NCI-H2081 (cell line): Measurements from ENCODE around the gene CUBN.

Experiments
- DNase-seq, 2 experiments: peaks; one replicate each; lab custom pipeline; 2025; lab: John Stamatoyannopoulos, UW

Gene CUBN

DNA sequence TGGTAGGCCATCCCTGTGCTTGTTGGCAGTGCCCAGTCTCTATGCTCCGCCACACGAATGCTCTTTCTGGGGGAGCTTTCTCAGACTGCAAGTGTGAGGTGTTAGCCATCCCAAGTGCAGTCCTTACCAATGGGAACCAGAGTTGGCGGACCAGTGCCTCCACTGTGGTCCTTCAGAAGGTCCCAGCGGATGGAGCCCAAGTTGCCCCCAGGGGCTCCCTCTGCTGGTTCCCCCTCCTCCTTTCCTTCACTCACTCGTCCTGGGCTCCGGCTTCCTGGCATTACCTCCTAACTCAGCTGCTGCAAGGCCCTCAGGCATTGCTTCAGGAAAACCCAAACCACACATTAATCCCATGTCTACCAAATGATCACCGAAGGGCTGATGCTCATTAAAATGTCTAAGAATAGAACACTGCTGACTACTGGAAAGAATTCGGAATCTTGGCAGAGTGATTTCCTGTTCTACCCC lies 139.8 kb downstream of the CUBN start:
- DNase-seq = no peak

- no peak for DNase-seq
Observed at GRCh38 chr10:16988900-16989299, 140.7 kb downstream of the CUBN start.

DNA sequence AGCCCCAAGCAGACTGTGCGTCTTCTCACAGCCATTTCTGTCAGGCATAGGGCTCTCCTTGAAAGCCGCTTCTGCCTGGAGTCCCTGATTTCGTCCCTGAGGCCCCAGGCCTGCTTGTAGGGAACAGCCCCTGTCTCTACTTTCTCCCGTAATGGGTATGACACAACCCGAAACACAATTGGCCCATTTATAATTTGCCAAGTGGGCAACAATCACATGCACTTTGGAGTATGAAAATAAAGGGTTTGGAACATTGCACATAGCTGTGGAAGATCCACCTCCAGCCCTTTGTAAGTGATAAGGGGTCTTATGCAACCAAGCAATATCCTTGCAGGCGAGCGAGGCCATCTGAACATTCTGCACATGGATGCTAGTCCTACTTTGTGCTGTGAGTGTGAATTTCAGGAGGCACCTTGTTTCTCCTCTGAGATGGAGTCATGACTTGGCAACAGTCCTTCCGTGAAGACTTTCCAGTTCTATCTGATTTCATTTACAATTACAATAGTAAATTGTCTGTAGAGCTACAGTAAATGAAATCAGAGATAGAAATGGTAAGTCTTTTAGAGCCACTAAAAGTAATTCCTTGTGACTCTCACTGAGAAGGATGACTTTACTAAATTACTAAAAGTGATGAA lies 141.5 kb downstream of the CUBN start:
- DNase-seq = no peak

GRCh38 chr10:16987206-16987621 lies 142.4 kb downstream of the CUBN start:
- no peak for DNase-seq

DNA sequence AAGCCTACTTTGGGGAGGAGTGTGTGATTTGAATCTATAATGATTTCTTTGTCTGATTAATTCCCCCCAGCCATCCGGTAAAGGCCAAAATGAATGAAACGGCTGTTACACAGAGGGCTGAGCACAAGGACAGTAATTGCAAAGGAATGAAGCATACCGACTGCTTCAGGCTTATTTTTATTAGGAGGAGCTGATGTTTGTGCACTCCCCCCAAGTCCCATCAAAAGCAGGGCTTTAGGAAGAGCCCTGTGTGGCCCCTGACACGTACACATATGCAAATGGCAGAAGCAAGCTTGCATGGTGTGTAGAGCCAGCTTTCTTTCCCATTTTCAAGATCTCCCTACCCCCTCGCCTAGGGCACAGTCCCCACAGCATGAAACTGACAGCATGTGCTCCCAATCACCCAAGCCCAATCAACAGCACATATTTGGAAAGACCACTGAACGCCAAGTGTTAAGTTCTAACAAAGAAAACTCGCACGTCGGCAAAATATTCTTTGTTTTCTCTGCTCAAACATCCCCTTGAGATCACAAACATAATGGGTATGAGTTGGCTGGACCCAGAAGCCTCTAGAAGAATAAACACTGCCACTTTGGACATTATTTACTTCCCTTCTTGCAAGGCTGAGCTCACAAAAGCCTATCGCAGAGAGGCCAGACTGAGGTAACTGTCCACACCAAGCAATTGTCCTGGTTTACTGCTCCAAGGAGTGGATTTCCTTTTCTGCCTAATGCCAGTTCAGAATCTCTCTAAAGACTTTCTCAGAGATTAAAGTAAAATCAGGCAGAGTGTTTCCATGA lies 143.0 kb downstream of the CUBN start:
- DNase-seq = no peak

DNA sequence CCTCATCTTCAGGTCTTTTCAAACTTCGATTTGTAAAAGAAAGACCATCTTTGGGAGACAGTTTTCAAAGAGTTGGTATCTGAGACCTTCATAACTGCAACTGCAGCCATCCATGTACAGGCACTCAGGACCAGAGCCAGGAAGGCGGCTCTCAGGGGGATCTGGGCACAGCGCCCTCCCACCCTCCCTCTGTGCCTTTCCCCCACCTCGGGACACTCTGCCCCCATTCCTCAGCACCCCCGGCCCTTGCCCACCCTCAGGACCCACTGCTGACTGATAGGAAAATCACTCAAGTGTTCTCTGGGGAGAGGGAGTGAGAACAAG lies 143.6 kb downstream of the CUBN start:
- DNase-seq = no peak

- DNase-seq = no peak
Observed at GRCh38 chr10:16984242-16984641, 145.4 kb downstream of the CUBN start.

GRCh38 chr10:16976803-16977202 lies 152.8 kb downstream of the CUBN start:
- no peak for DNase-seq

DNA sequence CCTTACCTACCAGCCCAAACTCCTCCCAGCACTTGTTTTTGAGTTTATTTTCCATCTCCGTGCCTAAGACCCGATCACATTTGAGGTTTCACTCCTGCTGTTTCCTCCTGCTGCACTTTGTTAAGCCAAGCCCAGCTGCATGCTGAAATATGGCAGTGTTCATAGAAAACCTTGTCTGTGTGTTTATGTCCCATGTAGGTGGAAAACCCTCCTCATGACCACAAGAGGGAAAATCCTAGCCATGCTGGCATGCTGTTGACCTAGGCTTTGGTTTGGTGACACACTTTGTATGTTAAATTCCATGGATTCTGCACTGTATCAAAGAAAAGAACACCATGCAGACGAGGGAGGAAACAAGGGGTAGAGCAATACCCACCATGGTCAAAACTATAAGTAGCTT lies 154.4 kb downstream of the CUBN start:
- no peak for DNase-seq

GRCh38 chr10:16968416-16969041 lies 161.1 kb downstream of the CUBN start:
- DNase-seq = no peak

DNA sequence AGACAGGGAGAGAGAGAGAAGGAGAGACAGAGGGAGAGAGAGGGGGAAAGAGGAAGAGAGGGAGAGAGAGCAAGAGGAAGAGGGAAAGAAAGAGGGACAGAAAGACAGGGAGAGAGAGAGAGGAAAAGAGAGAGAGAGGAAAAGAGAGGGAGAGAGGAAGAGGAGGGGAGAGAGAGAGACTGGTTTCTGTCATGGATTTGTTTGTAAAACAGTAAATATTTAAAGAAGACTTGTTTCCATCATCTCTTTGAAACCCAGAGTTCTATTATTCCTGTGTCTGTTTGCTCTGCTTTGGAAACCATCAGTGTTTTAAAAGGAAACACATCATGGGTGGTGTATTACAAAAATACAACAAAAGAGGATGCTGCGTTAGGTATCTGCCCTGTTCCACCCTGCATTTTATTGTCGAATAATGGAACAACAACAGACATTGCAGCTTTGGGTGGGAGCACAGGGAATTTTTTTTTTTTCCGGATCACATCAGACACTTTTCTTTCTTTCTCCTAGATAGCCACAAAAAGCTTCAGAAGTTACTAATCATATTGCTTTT lies 161.7 kb downstream of the CUBN start:
- DNase-seq = no peak

- DNase-seq = no peak
Observed at GRCh38 chr10:16966991-16967865, 162.4 kb downstream of the CUBN start.

DNA sequence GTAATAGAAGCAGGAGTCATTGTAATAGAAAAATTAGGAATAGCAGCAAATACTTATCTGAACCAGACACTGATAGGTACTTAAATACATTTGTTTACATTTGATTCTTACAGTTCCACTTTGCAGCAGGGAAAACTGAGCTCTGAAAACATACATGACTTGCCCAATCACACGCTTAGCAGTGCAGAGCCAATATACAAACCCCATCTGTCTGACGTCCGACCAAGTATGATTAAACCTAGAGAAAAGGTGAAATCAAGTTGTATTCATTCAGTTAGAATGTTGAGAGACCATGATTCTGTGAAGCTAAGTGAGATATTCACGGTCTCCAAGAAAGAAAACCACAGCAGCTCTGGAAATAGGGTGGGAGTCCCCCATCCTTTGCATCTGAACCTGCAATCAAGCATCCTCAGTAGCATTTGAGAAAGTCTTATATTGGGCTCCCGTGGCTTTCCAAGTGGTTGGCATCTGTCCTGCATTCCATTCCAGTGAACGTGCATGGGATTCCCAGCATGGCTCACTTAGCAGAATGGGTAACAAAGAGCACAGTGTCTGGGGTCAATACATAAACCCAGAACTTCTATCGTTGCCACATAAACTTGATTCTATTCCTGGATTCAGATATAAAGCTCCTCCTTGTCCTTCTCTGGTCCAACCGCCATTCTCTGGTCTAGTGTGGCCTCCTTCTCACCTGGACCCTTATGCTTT lies 163.7 kb downstream of the CUBN start:
- DNase-seq = no peak

DNA sequence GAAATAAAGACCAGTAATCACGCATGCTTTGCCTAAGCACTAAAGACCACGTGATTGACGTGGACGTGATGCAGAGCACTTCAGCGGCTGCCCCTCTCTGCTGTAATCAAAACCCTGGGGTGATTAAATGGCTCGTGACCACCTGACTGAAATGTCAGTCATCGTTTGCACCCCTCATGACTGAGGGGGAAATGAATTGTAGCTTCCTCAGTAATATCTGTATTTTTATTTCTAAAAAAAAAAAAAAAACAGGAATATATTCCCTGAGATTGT lies 164.3 kb downstream of the CUBN start:
- no peak for DNase-seq

GRCh38 chr10:16964576-16965343 lies 164.9 kb downstream of the CUBN start:
- no peak for DNase-seq

- DNase-seq = no peak
Observed at GRCh38 chr10:16960551-16960950, 169.1 kb downstream of the CUBN start.

DNA sequence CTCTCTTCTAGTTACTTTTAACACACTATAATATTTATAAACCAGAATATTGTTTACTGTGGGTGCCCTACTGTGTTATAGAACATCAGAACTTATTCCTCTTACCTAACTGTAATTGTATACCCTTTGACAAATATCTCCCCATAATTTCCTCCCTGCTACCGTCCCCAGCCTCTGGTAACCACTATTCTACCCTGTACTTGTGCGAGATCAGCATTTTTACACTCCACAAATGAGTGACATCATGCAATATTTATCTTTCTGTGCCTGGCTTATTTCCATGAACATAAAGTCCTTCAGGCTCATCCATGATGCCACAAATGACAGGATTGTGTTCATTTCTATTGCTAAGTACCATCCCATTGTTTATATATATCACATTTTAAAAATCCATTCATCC lies 172.6 kb downstream of the CUBN start:
- DNase-seq = peak in 1 of 2 experiments; percentile 3

DNA sequence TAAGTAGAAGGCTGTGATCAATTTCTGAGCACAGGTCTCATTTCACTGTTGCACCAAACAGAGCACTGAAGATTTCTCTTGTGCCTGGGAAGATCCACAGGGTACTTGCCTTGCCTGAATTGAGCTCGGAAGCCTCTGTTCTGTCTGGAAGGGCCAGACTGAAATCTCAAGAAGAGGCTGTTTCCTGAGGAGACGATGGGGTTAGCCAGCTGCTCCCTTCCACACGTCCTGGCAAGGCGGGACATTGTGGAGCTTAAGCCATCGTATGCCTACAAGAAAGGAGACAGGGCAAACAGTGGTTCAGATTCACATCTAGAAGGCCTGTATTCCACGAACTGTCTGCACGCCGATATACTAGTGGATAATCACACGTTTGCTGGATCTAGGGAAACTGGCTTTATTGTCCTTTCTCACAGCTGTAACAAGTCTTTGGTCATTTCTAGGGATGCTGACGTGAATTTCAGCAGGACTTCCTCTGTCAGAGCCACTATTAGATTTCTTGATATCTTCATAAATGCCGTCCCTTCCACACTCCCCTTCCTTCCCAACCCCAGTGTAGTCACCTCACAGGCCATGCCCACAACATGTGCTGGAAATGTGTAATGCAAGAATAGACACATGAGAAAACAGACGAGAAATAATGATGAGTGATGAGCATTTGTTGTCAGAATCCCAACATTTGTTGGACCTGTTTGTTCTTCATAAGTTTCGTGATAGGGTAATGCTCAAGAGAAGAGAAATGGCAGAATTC lies 175.2 kb downstream of the CUBN start:
- DNase-seq = no peak

GRCh38 chr10:16953270-16953669 lies 176.3 kb downstream of the CUBN start:
- DNase-seq = no peak

DNA sequence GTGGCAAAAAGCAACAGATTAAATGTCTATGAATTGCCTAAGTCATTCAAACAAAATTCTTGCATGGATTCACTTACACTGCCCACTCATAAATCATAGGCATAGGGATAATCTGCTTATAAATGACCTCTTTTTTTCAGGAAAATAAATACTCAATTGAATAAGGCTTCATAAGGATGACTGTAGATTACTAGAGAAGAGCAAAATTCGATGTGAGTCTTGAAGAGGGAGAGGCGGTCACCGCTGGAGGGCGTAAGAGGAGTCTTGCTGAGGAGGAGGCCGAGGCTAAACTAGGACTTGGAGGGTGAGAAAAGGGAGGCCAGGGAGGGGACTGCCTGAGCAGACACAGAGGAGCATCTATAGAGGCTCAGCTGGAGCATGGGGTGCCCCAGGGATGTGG lies 177.0 kb downstream of the CUBN start:
- DNase-seq = peak in 1 of 2 experiments; percentile 26
